HepG2 (cell line): Measurements from ENCODE around the gene SCNM1. TPM values are rescaled to one million over a fixed set of nuclear protein-coding genes. Genes with fewer than 3 reads are reported as not detected.

Experiments used
- FUBP1 ChIP-seq: sonication (generic); formaldehyde crosslinking; IDR thresholded peaks from 2 replicates; pipeline ENCODE4 v1.5.1; 2020; ENCODE audit warnings: missing genetic modification reagents, mild to moderate bottlenecking, borderline replicate concordance
- MIER2 ChIP-seq: IDR thresholded peaks from 2 replicates; pipeline ENCODE4 v1.6.1; 2016; ENCODE audit warnings: missing biosample characterization, missing genetic modification reagents
- MTF1 ChIP-seq: sonication (generic); formaldehyde crosslinking; IDR thresholded peaks from 2 replicates; pipeline ENCODE4 v1.5.0; 2020; ENCODE audit warnings: missing genetic modification reagents
- PAXIP1 ChIP-seq: sonication (generic); formaldehyde crosslinking; conservative IDR thresholded peaks from 2 replicates; pipeline ENCODE4 v1.4.0; 2020; ENCODE audit warnings: mild to moderate bottlenecking, missing genetic modification reagents, moderate library complexity
- PHB2 ChIP-seq: fragments of 450-650 bp; IDR thresholded peaks from 2 replicates; pipeline ENCODE4 v1.6.1; 2018; ENCODE audit not compliant: partially characterized antibody
- SNAPC4 ChIP-seq: sonication (generic); formaldehyde crosslinking; IDR thresholded peaks from 2 replicates; pipeline ENCODE4 v1.4.0; 2020; ENCODE audit warnings: mild to moderate bottlenecking, missing genetic modification reagents
- TP53 ChIP-seq: sonication (generic); formaldehyde crosslinking; conservative IDR thresholded peaks from 2 replicates; pipeline ENCODE4 v1.4.0; 2020; ENCODE audit warnings: missing genetic modification reagents
- USF2 ChIP-seq, 2 experiments: sonication (generic) in 1 of 2; formaldehyde crosslinking in 1 of 2; IDR thresholded peaks; 2 replicates each; pipeline versions ENCODE4 v1.5.1 to v1.6.1; 2011 to 2020; ENCODE audit warnings: borderline replicate concordance in 1 of 2, low read depth in 1 of 2, low read length in 1 of 2, mild to moderate bottlenecking in 1 of 2, missing genetic modification reagents in 1 of 2, moderate library complexity in 1 of 2
- ZNF124 ChIP-seq: sonication (generic); formaldehyde crosslinking; IDR thresholded peaks from 2 replicates; pipeline ENCODE4 v1.4.0; 2020; ENCODE audit warnings: missing genetic modification reagents
- ZNF260 ChIP-seq: sonication (generic); formaldehyde crosslinking; IDR thresholded peaks from 2 replicates; pipeline ENCODE4 v1.4.0; 2020; ENCODE audit warnings: missing genetic modification reagents, low read depth, mild to moderate bottlenecking, borderline replicate concordance
- ZNF275 ChIP-seq: sonication (generic); formaldehyde crosslinking; IDR thresholded peaks from 2 replicates; pipeline ENCODE4 v1.8.0; 2022; ENCODE audit warnings: missing genetic modification reagents, mild to moderate bottlenecking, inconsistent platforms, borderline replicate concordance
- ZNF44 ChIP-seq: sonication (generic); formaldehyde crosslinking; IDR thresholded peaks from 2 replicates; pipeline ENCODE4 v1.5.1; 2020; ENCODE audit warnings: mild to moderate bottlenecking, missing genetic modification reagents
- ZNF576 ChIP-seq: sonication (generic); formaldehyde crosslinking; IDR thresholded peaks from 2 replicates; pipeline ENCODE4 v1.4.0; 2020; ENCODE audit warnings: mild to moderate bottlenecking, missing genetic modification reagents
- polyA plus RNA-seq, 8 experiments: library from polyadenylated mRNA; depleted of rRNA in 3 of 8; stranded (reverse) in 7 of 8; unstranded in 1 of 8; fragments of >200 nt; fragmentation: Illumina TruSeq in 4 of 8; extraction: Trizol in 4 of 8; gene quantifications; 2 replicates each; pipeline versions ENCODE4 v1.2.1 to v1.2.3, GENCODE V29; 2011 to 2016; ENCODE audit warnings: low read depth in 4 of 8, missing spikeins in 1 of 8, mixed read lengths in 1 of 8; ENCODE audit not compliant: insufficient read depth in 1 of 8
- total RNA-seq, 5 experiments: library from RNA; depleted of rRNA; stranded (reverse); fragments of >200 nt; fragmentation: Illumina TruSeq; extraction: Trizol; gene quantifications; 2 replicates each; pipeline ENCODE4 v1.2.3, GENCODE V29; 2016; ENCODE audit warnings: low read depth in 1 of 5

SCNM1 gene
- total and polyA plus RNA-seq, 2 of the 13 experiments (the other 11 are each of a cell fraction or from before 2014, with no cell fraction given) = 16.3 to 31.5 TPM

GRCh38 chr1:151124763-151125403 lies 41.1 kb upstream of the SCNM1 start (continued):
- TF ChIP-seq ZNF576 = no peak
- no peak for TF ChIP-seq PHB2
- no peak for TF ChIP-seq ZNF275 (CRISPR knock-in tag)
- TF ChIP-seq PAXIP1 (CRISPR knock-in tag) = peak; percentile 57
- TF ChIP-seq SNAPC4 (CRISPR knock-in tag) = no peak
- TF ChIP-seq TP53 (CRISPR knock-in tag) = no peak
- no peak for TF ChIP-seq USF2 (IDR thresholded peaks at IDR 0.05; ENCODE audit: low read depth, low read length)
- TF ChIP-seq USF2 (CRISPR knock-in tag; IDR thresholded peaks at IDR 0.05; ENCODE audit: borderline replicate concordance) = no peak
- TF ChIP-seq MTF1 (CRISPR knock-in tag) = no peak
- TF ChIP-seq ZNF124 (CRISPR knock-in tag) = no peak
- TF ChIP-seq FUBP1 = no peak
- no peak for TF ChIP-seq ZNF44 (CRISPR knock-in tag)
- no peak for TF ChIP-seq ZNF260
- no peak for TF ChIP-seq MIER2
